K562 (cell line): ENCODE results near the gene ZMIZ1. TPM values are rescaled to one million over a fixed set of nuclear protein-coding genes. Genes with fewer than 3 reads are reported as not detected.
A peak's percentile ranks its signal among the peaks of the same experiment; 100 is the strongest.

ENCODE experiments used
- ARID1B ChIP-seq: fragments of 450-650 bp; IDR thresholded peaks from 2 replicates; pipeline ENCODE4 v1.6.1; 2016; ENCODE audit warnings: antibody characterized with exemption, mild to moderate bottlenecking, inconsistent platforms
- CBFB ChIP-seq: sonication (generic); formaldehyde crosslinking; IDR thresholded peaks from 2 replicates; pipeline ENCODE4 v1.4.0; 2020; ENCODE audit warnings: mild to moderate bottlenecking, missing genetic modification reagents
- CEBPZ ChIP-seq: fragments of 150-350 bp; IDR thresholded peaks from 2 replicates; pipeline ENCODE4 v1.6.1; 2014; ENCODE audit warnings: low read depth, mild to moderate bottlenecking, low read length, borderline replicate concordance
- CHD1 ChIP-seq: fragments of 200-600 bp; sonication (generic); IDR thresholded peaks from one replicate; pipeline ENCODE4 v1.6.1; 2012; ENCODE audit warnings: mild to moderate bottlenecking, moderate library complexity, low read length, inconsistent platforms
- ELK3 ChIP-seq: fragments of 450-650 bp; formaldehyde crosslinking; IDR thresholded peaks from 2 replicates; pipeline ENCODE4 v1.4.0; 2020; ENCODE audit warnings: mild to moderate bottlenecking
- FOXP4 ChIP-seq: sonication (generic); formaldehyde crosslinking; IDR thresholded peaks from 2 replicates; pipeline ENCODE4 v1.8.0; 2022; ENCODE audit warnings: mild to moderate bottlenecking, missing genetic modification reagents, borderline replicate concordance
- HCFC1 ChIP-seq: IDR thresholded peaks from 2 replicates; pipeline ENCODE4 v1.6.1; 2012; ENCODE audit warnings: low read depth, low read length, improper control_type of control experiment
- IFI16 ChIP-seq: fragments of 250-450 bp; sonication (Bioruptor Pico); IDR thresholded peaks from 2 replicates; pipeline ENCODE4 v2.1.2; 2022; ENCODE audit warnings: mild to moderate bottlenecking, inconsistent platforms
- MAFK ChIP-seq: IDR thresholded peaks from 2 replicates; pipeline ENCODE4 v1.6.1; 2011; ENCODE audit warnings: low read length, improper control_type of control experiment
- NR1H2 ChIP-seq: sonication (generic); formaldehyde crosslinking; IDR thresholded peaks from 2 replicates; pipeline ENCODE4 v1.4.0; 2020; ENCODE audit warnings: mild to moderate bottlenecking, missing genetic modification reagents
- PYGO2 ChIP-seq: fragments of 450-650 bp; IDR thresholded peaks from 2 replicates; pipeline ENCODE4 v1.6.1; 2016; ENCODE audit warnings: mild to moderate bottlenecking, missing genetic modification characterization, moderate library complexity, missing compliant biosample characterization
- RB1 ChIP-seq: fragments of 450-650 bp; IDR thresholded peaks from 2 replicates; pipeline ENCODE4 v1.6.1; 2017; ENCODE audit warnings: low read depth, mild to moderate bottlenecking
- TCF7 ChIP-seq: sonication (generic); IDR thresholded peaks from 2 replicates; pipeline ENCODE4 v1.6.1; 2016; ENCODE audit warnings: antibody characterized with exemption, borderline replicate concordance
- TGIF2 ChIP-seq: sonication (generic); formaldehyde crosslinking; IDR thresholded peaks from 2 replicates; pipeline ENCODE4 v1.8.1; 2022; ENCODE audit warnings: mild to moderate bottlenecking, missing genetic modification reagents, moderate library complexity
- ZNF121 ChIP-seq: sonication (generic); formaldehyde crosslinking; conservative IDR thresholded peaks from 2 replicates; pipeline ENCODE4 v1.8.0; 2022; ENCODE audit warnings: missing genetic modification reagents
- polyA plus RNA-seq, 8 experiments: library from polyadenylated mRNA; depleted of rRNA in 4 of 8; stranded (reverse) in 5 of 8; unstranded in 3 of 8; fragments of >200 nt; fragmentation: Nextera tagmentation in 2 of 8; fragmentation: Illumina TruSeq in 1 of 8; extraction: Ambion mirVana in 2 of 8; extraction: Trizol in 1 of 8; gene quantifications; 2 replicates each; pipeline versions ENCODE4 v1.2.1 to v1.2.3, GENCODE V29; 2011 to 2014; ENCODE audit warnings: inconsistent platforms in 1 of 8, missing spikeins in 1 of 8
- total RNA-seq, 7 experiments: library from RNA; depleted of rRNA in 6 of 7; stranded (reverse); fragments of >200 nt in 6 of 7; fragmentation: Illumina TruSeq in 2 of 7; extraction: Trizol in 2 of 7; gene quantifications; 2 replicates each; pipeline versions ENCODE4 v1.2.1 to v1.2.3, GENCODE V29; 2011 to 2021; ENCODE audit warnings: low replicate concordance in 1 of 7
- TF ChIP-seq, protein P1 (sequence below), 3 experiments: fragments of 200-800 bp in 1 of 3; fragments of 250-450 bp in 1 of 3; fragments of 450-650 bp in 1 of 3; sonication (Bioruptor Pico) in 1 of 3; sonication (Bioruptor generic) in 1 of 3; formaldehyde crosslinking in 1 of 3; IDR thresholded peaks; 2 replicates each; pipeline versions ENCODE4 v1.6.1 to v1.8.0; 2016 to 2022; ENCODE audit warnings: mild to moderate bottlenecking in 2 of 3, missing genetic modification characterization in 2 of 3, missing compliant biosample characterization in 1 of 3, moderate library complexity in 1 of 3

ZMIZ1 gene
- total and polyA plus RNA-seq, 9 of the 15 experiments (the other 6 are each of a cell fraction or from before 2014, with no cell fraction given): 1.0 to 37.3 (median 4.3) TPM

GRCh38 chr10:79048639-79049550 is 19.9 kb upstream of the ZMIZ1 start (continued):
- TF ChIP-seq MAFK (peak; percentile 18; the same call in 1 of the 2 replicates), TGIF2 (CRISPR knock-in tag) (0 out of 2 replicates have a peak, but pooled peaks have one; percentile 36), CHD1 (peak; percentile 23), CBFB (CRISPR knock-in tag) (0 out of 2 replicates have a peak, but pooled peaks have one; percentile 54), PYGO2 (tag) (no peak), RB1 (0 out of 2 replicates have a peak, but pooled peaks have one; percentile 1), ARID1B (no peak), TCF7 (0 out of 2 replicates have a peak, but pooled peaks have one; percentile 2), FOXP4 (CRISPR knock-in tag) (no peak), CEBPZ (no peak), ZNF121 (CRISPR knock-in tag) (no peak), IFI16 (CRISPR knock-in tag) (no peak), ELK3 (CRISPR knock-in tag) (no peak), NR1H2 (no peak), HCFC1 (no peak)
- TF ChIP-seq, protein P1, sequence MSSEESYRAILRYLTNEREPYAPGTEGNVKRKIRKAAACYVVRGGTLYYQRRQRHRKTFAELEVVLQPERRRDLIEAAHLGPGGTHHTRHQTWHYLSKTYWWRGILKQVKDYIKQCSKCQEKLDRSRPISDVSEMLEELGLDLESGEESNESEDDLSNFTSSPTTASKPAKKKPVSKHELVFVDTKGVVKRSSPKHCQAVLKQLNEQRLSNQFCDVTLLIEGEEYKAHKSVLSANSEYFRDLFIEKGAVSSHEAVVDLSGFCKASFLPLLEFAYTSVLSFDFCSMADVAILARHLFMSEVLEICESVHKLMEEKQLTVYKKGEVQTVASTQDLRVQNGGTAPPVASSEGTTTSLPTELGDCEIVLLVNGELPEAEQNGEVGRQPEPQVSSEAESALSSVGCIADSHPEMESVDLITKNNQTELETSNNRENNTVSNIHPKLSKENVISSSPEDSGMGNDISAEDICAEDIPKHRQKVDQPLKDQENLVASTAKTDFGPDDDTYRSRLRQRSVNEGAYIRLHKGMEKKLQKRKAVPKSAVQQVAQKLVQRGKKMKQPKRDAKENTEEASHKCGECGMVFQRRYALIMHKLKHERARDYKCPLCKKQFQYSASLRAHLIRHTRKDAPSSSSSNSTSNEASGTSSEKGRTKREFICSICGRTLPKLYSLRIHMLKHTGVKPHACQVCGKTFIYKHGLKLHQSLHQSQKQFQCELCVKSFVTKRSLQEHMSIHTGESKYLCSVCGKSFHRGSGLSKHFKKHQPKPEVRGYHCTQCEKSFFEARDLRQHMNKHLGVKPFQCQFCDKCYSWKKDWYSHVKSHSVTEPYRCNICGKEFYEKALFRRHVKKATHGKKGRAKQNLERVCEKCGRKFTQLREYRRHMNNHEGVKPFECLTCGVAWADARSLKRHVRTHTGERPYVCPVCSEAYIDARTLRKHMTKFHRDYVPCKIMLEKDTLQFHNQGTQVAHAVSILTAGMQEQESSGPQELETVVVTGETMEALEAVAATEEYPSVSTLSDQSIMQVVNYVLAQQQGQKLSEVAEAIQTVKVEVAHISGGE (CRISPR knock-in tag; IDR thresholded peaks at IDR 0.05): peak in 1 of 3 experiments; percentile 2; a peak in 1 of 6 replicates
